OCI-M2 (cell line): Measurements from ENCODE around the gene SMPDL3A.
"Not testable (repeated sequence)": the region's sequence is repeated elsewhere in the genome, so short reads cannot be mapped to it uniquely, and the experiment has no call there.

ENCODE experiments used
- DNase-seq: peaks from one replicate; lab custom pipeline; 2025; ENCODE audit not compliant: unreplicated experiment; lab: John Stamatoyannopoulos, UW

The SMPDL3A gene, protein sequence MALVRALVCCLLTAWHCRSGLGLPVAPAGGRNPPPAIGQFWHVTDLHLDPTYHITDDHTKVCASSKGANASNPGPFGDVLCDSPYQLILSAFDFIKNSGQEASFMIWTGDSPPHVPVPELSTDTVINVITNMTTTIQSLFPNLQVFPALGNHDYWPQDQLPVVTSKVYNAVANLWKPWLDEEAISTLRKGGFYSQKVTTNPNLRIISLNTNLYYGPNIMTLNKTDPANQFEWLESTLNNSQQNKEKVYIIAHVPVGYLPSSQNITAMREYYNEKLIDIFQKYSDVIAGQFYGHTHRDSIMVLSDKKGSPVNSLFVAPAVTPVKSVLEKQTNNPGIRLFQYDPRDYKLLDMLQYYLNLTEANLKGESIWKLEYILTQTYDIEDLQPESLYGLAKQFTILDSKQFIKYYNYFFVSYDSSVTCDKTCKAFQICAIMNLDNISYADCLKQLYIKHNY

GRCh38 chr6:122789182-122790027 lies at the start of gene SMPDL3A:
TSS of gene SMPDL3A (plus strand) at chr6:122789258. CDS start at chr6:122789347, 89 bp downstream.
- DNase-seq, result no peak

- DNase-seq, result no peak
Measured at GRCh38 chr6:122740091-122740490, 49.0 kb upstream of the SMPDL3A start.

DNA sequence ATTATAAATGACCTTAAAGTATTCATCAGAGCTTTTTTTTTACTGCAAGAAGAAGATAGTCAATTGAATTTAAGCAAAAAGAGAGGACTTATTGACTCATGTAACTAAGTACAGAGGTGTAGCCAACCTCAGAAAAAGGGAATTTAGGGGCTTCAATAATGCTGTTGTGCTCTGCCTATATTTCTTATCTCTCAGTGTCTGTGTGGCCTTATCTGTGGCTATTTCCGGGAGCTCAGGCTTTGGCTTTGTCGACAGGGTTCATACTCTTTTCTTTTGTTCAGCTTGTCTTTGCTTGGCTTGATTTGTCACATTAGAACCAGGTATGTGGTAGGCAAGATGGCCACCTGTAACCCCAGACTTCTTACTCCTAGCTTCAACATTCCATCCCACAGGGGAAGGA lies 48.1 kb upstream of the SMPDL3A start:
- no peak for DNase-seq

GRCh38 chr6:122744247-122744646 lies 44.8 kb upstream of the SMPDL3A start:
- DNase-seq, result not testable (repeated sequence)

- not testable (repeated sequence) for DNase-seq
Measured at GRCh38 chr6:122744856-122745255, 44.2 kb upstream of the SMPDL3A start.

GRCh38 chr6:122746688-122747087 lies 42.4 kb upstream of the SMPDL3A start:
- no peak for DNase-seq

DNA sequence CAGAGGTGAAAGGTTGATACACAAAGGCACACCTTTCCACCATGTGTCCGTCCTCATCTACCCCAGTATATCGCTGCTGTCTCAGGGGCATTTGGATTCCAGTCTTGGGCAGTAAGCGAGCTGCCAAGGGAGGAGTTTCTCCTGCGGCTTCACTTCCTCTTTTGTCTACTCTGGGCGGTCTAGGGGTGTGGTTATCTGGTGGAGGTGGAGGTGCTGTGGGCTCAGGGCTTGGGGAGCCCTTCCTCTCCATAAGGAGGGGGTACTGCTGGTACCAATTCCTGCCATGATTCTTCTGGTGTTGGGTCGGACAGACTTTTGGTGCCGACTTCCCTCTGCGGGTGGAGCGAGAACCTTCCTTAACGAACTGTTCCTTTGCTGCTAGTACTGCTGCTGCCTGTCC lies 41.5 kb upstream of the SMPDL3A start:
- no peak for DNase-seq

DNA sequence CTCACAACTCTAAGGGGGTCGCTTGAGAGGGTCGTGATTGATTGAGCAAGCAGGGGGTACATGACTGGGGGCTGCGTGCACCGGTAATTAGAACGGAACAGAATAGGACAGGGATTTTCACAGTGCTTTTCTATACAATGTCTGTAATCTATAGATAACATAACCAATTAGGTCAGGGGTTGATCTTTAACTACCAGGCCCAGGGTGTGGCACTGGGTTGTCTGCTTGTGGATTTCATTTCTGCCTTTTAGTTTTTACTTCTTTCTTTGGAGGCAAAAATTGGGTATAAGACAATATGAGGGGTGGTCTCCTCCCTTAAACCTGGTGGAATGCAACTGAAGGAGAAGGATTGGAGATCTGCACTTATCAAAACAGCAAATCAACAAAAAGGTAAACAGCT lies 40.1 kb upstream of the SMPDL3A start:
- not testable (repeated sequence) for DNase-seq

- DNase-seq, result no peak
Measured at GRCh38 chr6:122749451-122750050, 39.5 kb upstream of the SMPDL3A start.

GRCh38 chr6:122751326-122751725 lies 37.7 kb upstream of the SMPDL3A start:
- DNase-seq, result no peak

DNA sequence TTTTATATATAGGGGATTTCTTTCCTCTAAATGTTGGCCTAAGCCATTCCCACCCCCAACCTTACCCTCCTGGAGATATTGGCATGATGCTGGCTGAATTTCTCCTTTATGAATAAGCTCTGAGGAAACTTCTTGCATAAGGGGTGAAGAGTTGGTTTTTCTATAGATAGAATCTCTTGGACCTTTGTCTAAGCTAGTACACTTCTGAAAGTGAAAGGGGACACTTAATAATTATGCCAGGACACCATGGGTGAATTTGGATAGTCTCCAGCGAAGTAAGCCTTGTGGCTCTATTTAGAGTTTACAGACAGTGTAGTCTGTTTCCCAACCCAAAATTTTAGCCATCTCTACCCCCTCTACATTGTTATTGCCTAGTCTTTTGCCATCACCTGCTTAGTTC lies 36.6 kb upstream of the SMPDL3A start:
- DNase-seq, result no peak

DNA sequence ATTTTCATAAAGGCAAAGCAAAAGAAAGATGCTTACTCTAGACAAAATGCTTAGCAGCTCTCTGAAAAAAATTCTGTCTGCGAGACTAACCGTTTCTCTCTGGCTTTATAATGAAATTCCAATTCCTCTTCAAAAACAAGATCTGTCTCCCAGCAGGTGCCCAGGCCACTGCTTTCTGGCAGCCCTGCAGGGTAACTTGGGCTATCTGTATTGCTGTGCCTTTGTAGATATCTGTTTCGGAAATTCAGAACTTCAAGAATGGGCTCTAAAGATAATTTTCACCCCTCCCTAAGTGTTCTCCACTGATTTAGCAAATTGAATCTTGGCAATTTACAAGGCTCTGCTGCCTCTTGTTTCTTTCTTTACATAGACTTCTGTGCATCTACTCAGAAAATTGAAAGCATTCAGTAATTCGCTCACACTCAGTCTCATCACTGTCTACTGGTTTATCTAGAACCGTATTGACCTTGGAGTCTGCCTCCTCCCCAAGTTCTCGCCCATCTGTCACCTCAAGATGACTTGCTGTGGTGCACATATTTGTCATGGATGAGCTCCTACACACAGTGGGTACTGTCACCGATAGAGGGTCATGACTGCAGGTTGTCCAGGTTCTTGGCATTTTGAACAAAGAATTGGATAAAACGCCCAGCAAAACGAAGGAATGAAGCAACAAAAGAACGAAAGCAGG lies 35.9 kb upstream of the SMPDL3A start:
- no peak for DNase-seq

DNA sequence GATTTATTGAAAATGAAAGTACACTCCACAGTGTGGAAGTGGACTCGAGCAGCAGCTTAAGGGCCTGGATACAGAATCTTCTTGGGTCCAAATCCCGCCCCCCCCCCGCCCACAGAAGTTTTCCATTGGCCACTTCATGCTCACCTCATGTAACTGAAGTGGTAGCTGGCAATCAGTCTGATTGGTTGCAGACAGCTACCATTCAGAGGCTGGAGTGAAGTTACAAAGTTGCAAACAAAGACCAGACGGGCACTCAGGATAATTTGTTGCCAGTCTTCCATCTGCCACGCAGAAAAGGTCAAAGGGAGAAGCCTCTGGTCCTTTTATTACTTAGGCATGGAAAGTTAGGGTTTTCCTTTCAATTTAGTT lies 35.4 kb upstream of the SMPDL3A start:
- DNase-seq, result no peak

DNA sequence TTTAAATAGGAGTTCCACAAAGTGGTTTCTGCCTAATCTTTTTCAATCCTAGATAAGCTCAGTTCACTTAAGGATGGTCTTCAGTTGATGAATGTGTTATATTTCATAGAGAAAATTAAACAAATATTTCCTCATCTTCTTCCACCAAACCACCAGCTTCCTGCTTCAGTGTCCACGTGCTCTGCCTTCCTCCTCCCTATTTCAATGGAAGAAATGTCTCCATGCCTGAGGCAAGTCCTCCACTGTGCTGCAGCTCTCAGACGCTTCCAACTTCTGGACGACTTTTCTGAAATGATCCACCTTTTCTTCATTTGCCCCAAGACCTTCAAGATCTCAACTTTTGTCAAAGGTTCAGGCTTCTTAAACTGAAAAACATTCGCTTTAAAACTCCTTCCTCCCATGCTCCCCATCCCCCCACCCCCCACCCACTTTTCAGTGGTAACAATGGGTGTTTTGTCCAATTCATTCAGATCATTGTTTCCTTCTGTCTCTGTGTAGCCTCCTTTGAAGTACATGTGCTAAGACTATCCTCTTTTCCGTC lies 34.8 kb upstream of the SMPDL3A start:
- no peak for DNase-seq

DNA sequence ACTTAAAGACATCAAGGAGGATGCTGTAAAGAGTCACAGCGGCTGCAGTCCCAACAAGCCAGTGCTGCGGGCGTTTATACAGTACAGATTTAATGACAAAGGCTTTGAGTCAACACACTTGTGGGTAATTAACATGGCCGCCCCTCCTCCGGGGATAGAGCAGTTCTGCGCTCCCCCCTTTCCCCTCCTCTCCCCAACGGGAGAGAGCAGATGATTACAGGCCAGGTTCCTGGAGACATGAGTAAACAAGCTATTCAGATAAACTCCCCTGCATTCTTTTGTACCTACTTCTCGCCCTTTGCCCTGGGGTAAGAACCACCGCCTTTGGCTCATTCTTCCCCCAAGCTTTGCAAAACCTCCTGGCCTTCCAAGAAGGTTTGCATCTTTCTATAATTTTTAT lies 33.2 kb upstream of the SMPDL3A start:
- DNase-seq, result no peak

DNA sequence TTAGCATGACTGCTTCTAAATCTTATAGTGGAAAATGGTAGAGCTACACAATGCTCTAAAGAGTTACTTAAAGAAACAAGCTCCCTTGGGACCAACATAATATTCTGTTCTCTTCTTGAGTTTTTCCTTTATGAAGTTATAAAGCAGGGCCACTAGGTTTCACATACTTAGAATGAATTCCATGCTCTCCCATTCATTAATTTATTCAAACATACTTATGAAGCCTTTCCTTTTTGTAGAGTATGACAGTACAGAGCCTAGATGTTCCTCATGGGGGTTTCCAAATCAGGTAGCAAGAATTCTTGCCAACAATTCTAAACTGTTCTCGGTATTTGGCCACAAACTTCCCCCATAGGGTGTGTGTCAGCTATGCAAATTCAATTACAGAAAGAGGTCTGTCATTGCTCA lies 30.1 kb upstream of the SMPDL3A start:
- no peak for DNase-seq

DNA sequence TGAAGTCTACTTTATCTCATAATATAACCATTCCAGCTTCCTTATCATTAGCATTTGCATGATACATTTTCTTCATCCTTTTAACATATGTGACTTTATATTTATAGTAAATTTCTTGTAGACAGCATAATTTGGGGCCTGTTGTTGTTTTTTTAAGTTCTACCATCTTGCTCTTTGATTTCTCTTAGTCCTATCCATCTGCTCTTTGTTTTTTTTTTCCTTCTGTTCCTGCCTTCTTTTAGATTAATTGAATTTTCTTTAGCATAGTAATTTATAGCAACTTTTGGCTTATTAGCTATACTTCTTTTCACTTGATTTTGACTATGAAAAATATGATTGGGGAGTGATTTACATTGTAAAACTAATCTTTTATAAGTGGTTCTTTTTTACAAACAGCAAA lies 28.7 kb upstream of the SMPDL3A start:
- no peak for DNase-seq

- DNase-seq, result no peak
Measured at GRCh38 chr6:122766256-122766655, 22.8 kb upstream of the SMPDL3A start.

- DNase-seq, result no peak
Measured at GRCh38 chr6:122770835-122771601, 18.0 kb upstream of the SMPDL3A start.
